Calu3 (cell line): Measurements from ENCODE around the gene ZNF397. TPM values are rescaled to one million over a fixed set of nuclear protein-coding genes. Genes with fewer than 3 reads are reported as not detected.

Source experiments
- BruUV-seq: library from RNA; stranded (reverse); fragments of 400-500 nt; replicated peaks from 2 replicates; lab custom pipeline; 2021; lab: Mats Ljungman, UMichigan
- CTCF ChIA-PET: fragments of 300-600 bp; sonication (Branson Sonifier 250); formaldehyde crosslinking; loops from one replicate; lab custom pipeline; 2022; ENCODE audit warnings: antibody characterized with exemption; lab: Charles Lee
- DNase-seq: peaks from one replicate; pipeline ENCODE4 v3.0.0; 2022
- H3K27ac Mint-ChIP-seq: one replicate; pipeline ENCODE4 v1.8.0; 2022; ENCODE audit warnings: mixed read lengths; ENCODE audit not compliant: unreplicated experiment
- H3K27me3 Mint-ChIP-seq: one replicate; pipeline ENCODE4 v1.8.0; 2022; ENCODE audit warnings: mixed read lengths; ENCODE audit not compliant: unreplicated experiment
- H3K36me3 Mint-ChIP-seq: one replicate; pipeline ENCODE4 v1.8.0; 2022; ENCODE audit warnings: mild to moderate bottlenecking, moderate library complexity, mixed read lengths; ENCODE audit not compliant: insufficient read depth, unreplicated experiment
- H3K4me1 Mint-ChIP-seq: one replicate; pipeline ENCODE4 v1.8.0; 2022; ENCODE audit warnings: mild to moderate bottlenecking, low read depth, mixed read lengths; ENCODE audit not compliant: unreplicated experiment
- H3K4me3 Mint-ChIP-seq: one replicate; pipeline ENCODE4 v1.8.0; 2022; ENCODE audit warnings: mild to moderate bottlenecking, low read depth, moderate library complexity, mixed read lengths; ENCODE audit not compliant: unreplicated experiment
- H3K9me3 Mint-ChIP-seq: one replicate; pipeline ENCODE4 v1.8.0; 2022; ENCODE audit warnings: low read depth, mixed read lengths; ENCODE audit not compliant: unreplicated experiment
- intact Hi-C: fragments of 100-400 bp; cut with micrococcal nuclease; formaldehyde crosslinking; loops from one replicate; pipeline ENCODE4 v1.10.0; 2022; ENCODE audit not compliant: unreplicated experiment
- total RNA-seq: library from RNA; stranded (reverse); gene quantifications from 2 replicates; pipeline ENCODE4 v1.2.3, GENCODE V29; 2022
- TF ChIP-seq, protein P1 (sequence below): fragments of 200-600 bp; IDR thresholded peaks from one replicate; pipeline ENCODE4 v1.8.0; 2022; ENCODE audit warnings: antibody characterized with exemption; ENCODE audit not compliant: unreplicated experiment

Gene ZNF397
- total RNA-seq, 1 experiment from 2014 or later, result 27.9 TPM

DNA sequence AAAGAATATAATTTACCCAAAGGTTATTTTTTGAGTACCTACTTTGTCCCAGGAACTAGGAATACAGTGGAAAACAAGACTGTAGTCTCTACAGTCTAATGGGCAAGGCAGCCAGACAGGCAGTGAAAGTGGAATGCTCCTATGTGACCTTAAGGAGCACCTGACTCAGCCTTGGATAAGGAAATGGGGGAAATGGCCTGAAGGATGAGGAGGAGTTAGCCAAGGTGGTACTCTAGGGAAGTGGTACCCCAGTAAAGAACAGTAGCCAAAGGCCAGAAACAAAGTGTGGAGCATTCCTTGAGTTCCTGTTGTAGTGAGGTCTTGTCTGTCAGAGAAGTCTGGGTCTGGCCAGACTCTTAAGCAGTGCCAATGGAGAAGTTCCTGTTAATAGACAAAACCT lies 6.0 kb downstream of the ZNF397 start:
- BruUV-seq, result no TSS peak
- CTCF ChIA-PET, result no interaction called here

DNA sequence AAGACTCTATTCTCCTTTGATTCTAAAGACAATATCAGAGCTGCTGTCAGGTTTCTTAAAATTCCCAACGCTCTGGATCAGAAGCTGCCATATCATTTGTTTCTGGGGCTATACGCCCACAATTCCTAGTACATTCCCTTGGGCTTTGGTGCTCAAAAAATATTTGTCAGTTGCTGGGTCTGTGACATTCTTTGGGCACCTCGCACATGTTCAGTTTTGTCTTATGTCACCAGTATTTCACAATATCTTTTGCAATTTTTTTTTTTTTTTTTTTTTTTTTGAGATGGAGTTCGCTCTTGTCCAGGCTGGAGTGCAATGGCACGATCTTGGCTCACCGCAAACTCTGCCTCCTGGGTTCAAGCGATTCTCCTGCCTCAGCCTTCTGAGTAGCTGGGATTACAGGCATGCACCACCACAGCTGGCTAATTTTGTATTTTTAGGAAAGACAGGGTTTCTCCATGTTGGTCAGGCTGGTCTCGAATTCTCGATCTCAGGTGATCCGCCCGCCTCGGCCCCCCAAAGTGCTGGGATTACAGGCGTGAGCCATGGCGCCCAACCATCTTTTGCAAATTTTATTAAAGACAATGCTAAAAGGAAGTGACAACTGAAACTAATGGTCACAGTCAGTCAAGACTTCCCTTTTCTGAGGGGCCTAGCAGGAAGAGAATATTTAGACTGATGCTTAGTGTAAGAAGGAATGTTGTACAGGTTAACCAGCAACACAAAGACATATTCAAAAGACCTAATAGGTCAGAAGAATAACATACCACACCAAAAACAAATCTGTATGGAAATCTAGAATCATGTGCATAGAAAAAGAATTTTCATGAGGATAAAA lies 6.8 kb downstream of the ZNF397 start:
- Mint-ChIP-seq H3K36me3 (peaks cover 68% of the 10 kb centered on the region), H3K27me3 (no peaks in the 10 kb centered on the region), H3K9me3 (peaks cover 36% of the 10 kb centered on the region), H3K4me1 (no peaks in the 10 kb centered on the region), H3K27ac (no peak overlapping the region), H3K4me3 (no peak overlapping the region)
- DNase-seq, result no peak
- intact Hi-C loops, result no loop called here
- TF ChIP-seq, protein P1, sequence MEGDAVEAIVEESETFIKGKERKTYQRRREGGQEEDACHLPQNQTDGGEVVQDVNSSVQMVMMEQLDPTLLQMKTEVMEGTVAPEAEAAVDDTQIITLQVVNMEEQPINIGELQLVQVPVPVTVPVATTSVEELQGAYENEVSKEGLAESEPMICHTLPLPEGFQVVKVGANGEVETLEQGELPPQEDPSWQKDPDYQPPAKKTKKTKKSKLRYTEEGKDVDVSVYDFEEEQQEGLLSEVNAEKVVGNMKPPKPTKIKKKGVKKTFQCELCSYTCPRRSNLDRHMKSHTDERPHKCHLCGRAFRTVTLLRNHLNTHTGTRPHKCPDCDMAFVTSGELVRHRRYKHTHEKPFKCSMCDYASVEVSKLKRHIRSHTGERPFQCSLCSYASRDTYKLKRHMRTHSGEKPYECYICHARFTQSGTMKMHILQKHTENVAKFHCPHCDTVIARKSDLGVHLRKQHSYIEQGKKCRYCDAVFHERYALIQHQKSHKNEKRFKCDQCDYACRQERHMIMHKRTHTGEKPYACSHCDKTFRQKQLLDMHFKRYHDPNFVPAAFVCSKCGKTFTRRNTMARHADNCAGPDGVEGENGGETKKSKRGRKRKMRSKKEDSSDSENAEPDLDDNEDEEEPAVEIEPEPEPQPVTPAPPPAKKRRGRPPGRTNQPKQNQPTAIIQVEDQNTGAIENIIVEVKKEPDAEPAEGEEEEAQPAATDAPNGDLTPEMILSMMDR, result no peak
- no TSS peak for BruUV-seq
- CTCF ChIA-PET, result no interaction called here

More for the DNA sequence above, 6.0 kb downstream of the ZNF397 start:
- Mint-ChIP-seq H3K4me3 (no peak overlapping the region), H3K9me3 (peaks cover 36% of the 10 kb centered on the region), H3K27me3 (no peaks in the 10 kb centered on the region), H3K4me1 (no peaks in the 10 kb centered on the region), H3K36me3 (peaks cover 72% of the 10 kb centered on the region), H3K27ac (peak overlapping the region; percentile 4)
- intact Hi-C loops, result no loop called here
- DNase-seq, result no peak
- TF ChIP-seq, protein P1, result no peak

DNA sequence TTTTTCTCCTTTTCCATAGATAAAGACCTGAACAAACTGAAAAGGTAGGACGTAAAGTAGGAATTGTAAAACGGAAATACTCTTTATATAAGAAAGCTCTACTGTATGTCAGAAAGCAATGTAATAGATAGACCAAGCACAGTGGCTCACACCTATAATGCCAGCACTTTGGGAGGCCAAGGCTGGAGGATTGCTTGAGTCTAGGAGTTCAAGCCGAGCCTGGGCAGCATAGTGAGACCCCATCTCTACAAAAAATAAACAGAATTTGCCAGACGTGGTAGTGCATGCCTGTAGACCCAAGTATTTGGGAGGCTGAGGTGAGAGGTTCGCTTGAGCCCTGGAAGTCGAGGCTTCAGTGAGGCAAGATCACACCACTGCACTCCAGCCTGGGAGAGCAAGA lies 7.6 kb downstream of the ZNF397 start:
- peaks cover 62% of the 10 kb centered on the region for H3K36me3 Mint-ChIP-seq
- H3K27ac Mint-ChIP-seq, result no peak overlapping the region
- no TSS peak for BruUV-seq
- no peak overlapping the region for H3K4me3 Mint-ChIP-seq
- no peaks in the 10 kb centered on the region for H3K27me3 Mint-ChIP-seq
- H3K9me3 Mint-ChIP-seq, result peaks cover 40% of the 10 kb centered on the region
- no peak for DNase-seq
- intact Hi-C loops, result no loop called here
- TF ChIP-seq, protein P1, result no peak
- no peaks in the 10 kb centered on the region for H3K4me1 Mint-ChIP-seq
- CTCF ChIA-PET, result no interaction called here

DNA sequence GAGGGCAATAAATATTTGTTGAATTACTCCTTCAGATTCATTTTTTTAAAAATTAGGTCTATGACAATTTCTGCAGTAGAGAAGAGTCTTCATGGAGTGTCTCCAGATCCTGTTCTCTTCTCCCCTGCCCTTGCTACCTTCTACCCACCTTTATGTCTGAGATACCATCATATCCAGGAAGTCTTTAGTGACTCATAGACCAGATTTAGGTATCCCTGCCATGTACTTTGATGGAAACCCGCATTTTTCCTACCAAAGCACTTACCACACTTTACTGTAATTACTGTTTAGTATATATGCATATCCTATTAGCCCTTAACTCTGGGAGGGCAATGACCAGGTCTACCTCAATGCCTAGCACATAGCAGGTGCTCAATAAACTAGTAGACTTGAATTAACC lies 11.6 kb downstream of the ZNF397 start:
- intact Hi-C loops, result no loop called here
- Mint-ChIP-seq H3K27ac (no peak overlapping the region), H3K27me3 (no peaks in the 10 kb centered on the region), H3K4me1 (no peaks in the 10 kb centered on the region), H3K4me3 (no peak overlapping the region), H3K9me3 (peaks cover 32% of the 10 kb centered on the region), H3K36me3 (peaks cover 34% of the 10 kb centered on the region)
- DNase-seq, result no peak
- no TSS peak for BruUV-seq
- CTCF ChIA-PET, result no interaction called here
- TF ChIP-seq, protein P1, result no peak
